Activated CD4-positive, CD25-positive, alpha-beta regulatory T cell treated with anti-CD3 and anti-CD28 coated beads, Interleukin-2, amount 50 U/mL, for 24 hours (primary cell): Measurements from ENCODE around the gene BBC3.

ENCODE experiments used
- ATAC-seq, 2 donors: fragments of 150-1000 bp; cut with Tn5 transposase; one replicate each; pipeline ENCODE4 v1.10.0; 2021; ENCODE audit warnings: mild to moderate bottlenecking in 1 of 2, moderate library complexity in 1 of 2

BBC3 gene

GRCh38 chr19:47188507-47189033 is 42.4 kb downstream of the BBC3 start:
- no peak for ATAC-seq

GRCh38 chr19:47187797-47188196 is 43.2 kb downstream of the BBC3 start:
- no peak for ATAC-seq

- no peak for ATAC-seq
Measured at GRCh38 chr19:47187335-47187655, 43.7 kb downstream of the BBC3 start.

- ATAC-seq: peak; percentile 76 to 79
Measured at GRCh38 chr19:47186446-47187334, 44.3 kb downstream of the BBC3 start.

GRCh38 chr19:47183601-47184000 is 47.4 kb downstream of the BBC3 start:
- no peak for ATAC-seq

- ATAC-seq: peak in 1 of 2 donors; percentile 25
Measured at GRCh38 chr19:47179653-47180310, 51.2 kb downstream of the BBC3 start.

GRCh38 chr19:47176627-47177090 is 54.3 kb downstream of the BBC3 start:
- ATAC-seq: peak; percentile 77 to 79

- no peak for ATAC-seq
Measured at GRCh38 chr19:47176071-47176626, 54.9 kb downstream of the BBC3 start.

- no peak for ATAC-seq
Measured at GRCh38 chr19:47172666-47173455, 58.1 kb downstream of the BBC3 start.
